ENCODE data around the gene KANK4.

KANK4 gene

GRCh38 chr1:62304515-62304914 is 14.7 kb downstream of the KANK4 start:
- DNase-seq, result no peak

- no peak for DNase-seq
Measured at GRCh38 chr1:62301726-62302390, 17.4 kb downstream of the KANK4 start.

- peak; percentile 18 for DNase-seq
Measured at GRCh38 chr1:62299426-62300200, 19.6 kb downstream of the KANK4 start.

- no peak for DNase-seq
Measured at GRCh38 chr1:62295921-62296491, 23.2 kb downstream of the KANK4 start.

GRCh38 chr1:62294261-62294660 is 25.0 kb downstream of the KANK4 start:
- DNase-seq, result no peak

- no peak for DNase-seq
Measured at GRCh38 chr1:62288662-62289061, 30.6 kb downstream of the KANK4 start.

GRCh38 chr1:62288224-62288623 is 31.0 kb downstream of the KANK4 start:
- no peak for DNase-seq

- no peak for DNase-seq
Measured at GRCh38 chr1:62286786-62287224, 32.4 kb downstream of the KANK4 start.

- DNase-seq, result no peak
Measured at GRCh38 chr1:62285984-62286785, 33.0 kb downstream of the KANK4 start.

GRCh38 chr1:62285440-62285839 is 33.8 kb downstream of the KANK4 start:
- DNase-seq, result no peak

GRCh38 chr1:62283986-62284385 is 35.2 kb downstream of the KANK4 start:
- no peak for DNase-seq

GRCh38 chr1:62282909-62283755 is 36.1 kb downstream of the KANK4 start:
- DNase-seq, result no peak

GRCh38 chr1:62281922-62282555 is 37.2 kb downstream of the KANK4 start:
- no peak for DNase-seq

GRCh38 chr1:62280960-62281465 is 38.2 kb downstream of the KANK4 start:
- DNase-seq, result no peak

- DNase-seq, result peak; percentile 27
Measured at GRCh38 chr1:62280150-62280549, 39.1 kb downstream of the KANK4 start.

GRCh38 chr1:62276791-62277190 is 42.4 kb downstream of the KANK4 start:
- DNase-seq, result no peak

GRCh38 chr1:62274496-62275485 is 44.4 kb downstream of the KANK4 start:
- DNase-seq, result no peak

GRCh38 chr1:62273953-62274352 is 45.3 kb downstream of the KANK4 start:
- DNase-seq, result no peak

GRCh38 chr1:62271948-62272728 is 47.1 kb downstream of the KANK4 start:
- DNase-seq, result no peak

Measured in NCI-H1092 (cell line).